Thyroid gland (tissue), 4 donors: ENCODE data around the gene FAM118B. TPM values are rescaled to one million over a fixed set of nuclear protein-coding genes. Genes with fewer than 3 reads are reported as not detected.

Experiments
- DNase-seq, 2 donors: peaks; one replicate each; pipeline ENCODE4 v3.0.0-alpha.2; 2019
- H3K27ac ChIP-seq, 3 donors: fragments of 200-600 bp; sonication (generic); 1 replicate in 2 of 3; 2 replicates in 1 of 3; pipeline ENCODE4 v1.5.1; 2016 to 2019; ENCODE audit warnings: mild to moderate bottlenecking in 1 of 3, moderate library complexity in 1 of 3
- H3K27me3 ChIP-seq: fragments of 200-600 bp; sonication (generic); one replicate; pipeline ENCODE4 v1.5.1; 2019
- H3K36me3 ChIP-seq, 2 donors: fragments of 200-600 bp; sonication (generic); one replicate each; pipeline ENCODE4 v1.5.1; 2016 to 2019
- H3K4me1 ChIP-seq, 2 donors: fragments of 200-600 bp; sonication (generic); one replicate each; pipeline ENCODE4 v1.5.1; 2017 to 2019
- H3K4me3 ChIP-seq, 3 donors: fragments of 200-600 bp; sonication (generic); replicated peaks in 1 of 3; 1 replicate in 2 of 3; 2 replicates in 1 of 3; pipeline ENCODE4 v1.5.1; 2016; ENCODE audit warnings: mild to moderate bottlenecking in 1 of 3
- H3K9me3 ChIP-seq: fragments of 200-600 bp; sonication (generic); one replicate; pipeline ENCODE4 v1.5.1; 2017
- POLR2A ChIP-seq, 2 donors: fragments of 450-650 bp; IDR thresholded peaks; one replicate each; pipeline ENCODE4 v1.6.1; 2017; ENCODE audit warnings: antibody characterized with exemption in 2 of 2, mild to moderate bottlenecking in 2 of 2, moderate library complexity in 1 of 2
- WGBS, 2 donors: methylation state at CpG; one replicate each; pipeline ENCODE4 v1.1.5; 2017; 5-methylcytosine and 5-hydroxymethylcytosine counted together
- intact Hi-C: fragments of 100-400 bp; cut with DNase I; formaldehyde crosslinking; loops from one replicate; pipeline ENCODE4 v1.15.1; 2023
- small RNA-seq: library from RNA; depleted of rRNA; stranded (forward); fragments of <200 nt; gene quantifications from one replicate; pipeline ENCODE3, GENCODE V24; 2016
- total RNA-seq, 4 donors: library from RNA; depleted of rRNA; stranded (reverse); fragments of >200 nt; gene quantifications; one replicate each; pipeline ENCODE4 v1.2.3, GENCODE V29; 2016
- TF ChIP-seq, protein P1 (sequence below), 6 experiments: fragments of 200-600 bp in 3 of 6; fragments of 450-650 bp in 3 of 6; sonication (generic) in 3 of 6; IDR thresholded peaks; one replicate each; pipeline ENCODE4 v1.5.1; 2016 to 2019; ENCODE audit warnings: antibody characterized with exemption in 6 of 6, mild to moderate bottlenecking in 2 of 6, inconsistent platforms in 1 of 6, moderate library complexity in 1 of 6

Gene FAM118B
- total RNA-seq, 4 donors from 2014 or later, result 21.7 to 25.0 (median 23.3) TPM

DNA sequence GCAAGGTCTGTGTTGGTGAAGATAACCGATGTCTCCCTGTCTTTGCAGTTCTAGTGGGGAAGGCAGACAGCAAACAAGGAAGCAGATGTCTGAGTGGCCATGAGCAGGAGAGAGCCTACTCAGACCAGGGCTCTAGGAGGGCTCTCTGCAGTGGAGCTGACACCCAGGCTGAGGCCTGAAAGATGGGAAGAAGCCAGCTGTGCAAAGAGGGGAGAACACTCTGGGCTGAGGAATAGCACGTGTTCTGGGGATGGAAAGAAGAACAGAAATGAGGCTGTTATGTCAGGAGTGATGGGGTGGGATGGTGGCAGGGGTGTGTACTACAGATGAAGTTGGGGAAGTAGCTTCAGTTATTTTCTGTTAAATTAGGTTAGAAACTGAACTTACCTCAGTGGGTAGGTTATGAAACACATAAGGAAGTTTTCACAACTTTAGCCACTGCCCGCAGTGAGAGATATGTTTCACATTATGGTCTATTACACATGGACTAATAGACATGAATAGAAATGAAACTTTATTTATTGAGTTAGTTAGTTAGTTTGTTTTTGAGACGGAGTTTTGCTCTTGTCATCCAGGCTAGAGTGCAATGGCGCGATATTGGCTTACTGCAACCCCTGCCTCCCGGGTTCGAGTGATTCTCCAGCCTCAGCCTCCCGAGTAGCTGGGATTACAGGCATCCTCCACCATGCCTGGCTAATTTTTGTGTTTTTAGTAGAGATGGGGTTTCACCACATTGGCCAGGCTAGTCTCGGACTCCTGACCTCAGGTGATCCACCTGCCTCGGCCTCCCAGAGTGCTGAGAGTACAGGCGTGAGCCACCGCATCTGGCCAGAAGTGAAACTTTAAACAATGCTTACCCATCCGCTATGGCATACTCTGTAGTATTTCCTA is 100.1 kb downstream of the FAM118B start:
- H3K9me3 ChIP-seq, result no peaks in the 10 kb centered on the region
- H3K4me1 ChIP-seq, result peaks cover 0 to 3% of the 10 kb centered on the region in 2 donors
- WGBS, 2 donors, result 93% methylated on average over 14 of the region's 14 CpGs
- H3K27me3 ChIP-seq, result no peaks in the 10 kb centered on the region
- intact Hi-C loops, result loop anchor here (5.0 kb wide), 1 partner anchor 166 kb away; no protein-coding TSS in a partner anchor
- DNase-seq, result no peak
- no peak for TF ChIP-seq POLR2A (IDR thresholded peaks at IDR 0.05)
- TF ChIP-seq, protein P1, sequence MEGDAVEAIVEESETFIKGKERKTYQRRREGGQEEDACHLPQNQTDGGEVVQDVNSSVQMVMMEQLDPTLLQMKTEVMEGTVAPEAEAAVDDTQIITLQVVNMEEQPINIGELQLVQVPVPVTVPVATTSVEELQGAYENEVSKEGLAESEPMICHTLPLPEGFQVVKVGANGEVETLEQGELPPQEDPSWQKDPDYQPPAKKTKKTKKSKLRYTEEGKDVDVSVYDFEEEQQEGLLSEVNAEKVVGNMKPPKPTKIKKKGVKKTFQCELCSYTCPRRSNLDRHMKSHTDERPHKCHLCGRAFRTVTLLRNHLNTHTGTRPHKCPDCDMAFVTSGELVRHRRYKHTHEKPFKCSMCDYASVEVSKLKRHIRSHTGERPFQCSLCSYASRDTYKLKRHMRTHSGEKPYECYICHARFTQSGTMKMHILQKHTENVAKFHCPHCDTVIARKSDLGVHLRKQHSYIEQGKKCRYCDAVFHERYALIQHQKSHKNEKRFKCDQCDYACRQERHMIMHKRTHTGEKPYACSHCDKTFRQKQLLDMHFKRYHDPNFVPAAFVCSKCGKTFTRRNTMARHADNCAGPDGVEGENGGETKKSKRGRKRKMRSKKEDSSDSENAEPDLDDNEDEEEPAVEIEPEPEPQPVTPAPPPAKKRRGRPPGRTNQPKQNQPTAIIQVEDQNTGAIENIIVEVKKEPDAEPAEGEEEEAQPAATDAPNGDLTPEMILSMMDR (IDR thresholded peaks at IDR 0.05), result no peak
- no peak overlapping the region for H3K27ac ChIP-seq
- no peaks in the 10 kb centered on the region for H3K36me3 ChIP-seq
- H3K4me3 ChIP-seq, result no peak overlapping the region

Small RNA genes lying within 50 kb of the gene (small RNA-seq; reads per million reads assigned to genes)
- not detected for gene AP001893.2
- gene RN7SL351P, result not detected
- not detected for gene RNU4-86P

Other genes with a start within 250 kb of the FAM118B start
- 100 to 1,000 TPM in 2 of 4 donors, 10 to 100 TPM in 2; 75.8 to 168 (median 108) TPM for gene CDON, start 148.9 kb upstream of the FAM118B start, total RNA-seq
- gene RPUSD4, start 132 bp upstream of the FAM118B start, total RNA-seq, result 10 to 100 TPM; 10.5 to 17.6 (median 14.6) TPM
- 100 to 1,000 TPM in 3 of 4 donors, 10 to 100 TPM in 1; 95.3 to 153 (median 125) TPM for gene SRPRA, start 57.1 kb downstream of the FAM118B start, total RNA-seq
- gene FOXRED1, start 57.4 kb downstream of the FAM118B start, total RNA-seq, result 10 to 100 TPM; 13.3 to 25.8 (median 20.2) TPM
- gene TIRAP, start 71.3 kb downstream of the FAM118B start, total RNA-seq, result 10 to 100 TPM in 2 of 4 donors, 1 to 10 TPM in 2; 9.2 to 13.1 (median 10.1) TPM
- 10 to 100 TPM in 3 of 4 donors, 1 to 10 TPM in 1; 6.1 to 18.9 (median 13.9) TPM for gene DCPS, start 92.3 kb downstream of the FAM118B start, total RNA-seq
- 10 to 100 TPM in 3 of 4 donors, 1 to 10 TPM in 1; 5.3 to 33.9 (median 26.4) TPM for gene ST3GAL4, start 143.9 kb downstream of the FAM118B start, total RNA-seq